Endothelial cell of umbilical vein (primary cell): ENCODE data around the gene C3orf62. TPM values are rescaled to one million over a fixed set of nuclear protein-coding genes. Genes with fewer than 3 reads are reported as not detected.
"Not testable (repeated sequence)": the region's sequence is repeated elsewhere in the genome, so short reads cannot be mapped to it uniquely, and the experiment has no call there.

Experiments
- BruUV-seq: library from RNA; stranded (reverse); fragments of 400-500 nt; replicated peaks from 2 replicates; lab custom pipeline; 2021; lab: Mats Ljungman, UMichigan
- CTCF ChIA-PET: fragments of 300-600, 350-600 bp; sonication (Branson Sonifier 250); formaldehyde crosslinking; loops from one replicate; lab custom pipeline; 2021; ENCODE audit warnings: antibody characterized with exemption, inconsistent platforms; lab: Charles Lee
- POLR2A ChIA-PET: fragments of 300-600, 350-600 bp; sonication (Branson Sonifier 250); formaldehyde crosslinking; loops from one replicate; lab custom pipeline; 2021; ENCODE audit warnings: antibody characterized with exemption, inconsistent platforms; lab: Charles Lee
- DNase-seq: peaks from one replicate; pipeline ENCODE4 v3.0.0-alpha.2; 2011; ENCODE audit warnings: low read depth, low spot score
- FAIRE-seq: peaks from 2 replicates; lab custom pipeline; 2011; peaks lifted over from hg19 to GRCh38; lab: Jason Lieb, UNC
- H2AFZ ChIP-seq: 2 replicates; pipeline ENCODE4 v1.6.0; 2012; ENCODE audit warnings: low read depth, low read length, control low read depth, inconsistent platforms
- H3K27ac ChIP-seq: 2 replicates; pipeline ENCODE4 v1.5.1; 2011; ENCODE audit warnings: low read depth, mild to moderate bottlenecking, control low read depth, low read length, moderate library complexity; ENCODE audit not compliant: insufficient read depth
- H3K27me3 ChIP-seq, 2 experiments: 2 replicates each; pipeline versions ENCODE4 v1.6.0 to v1.6.1; 2011; ENCODE audit warnings: low read length in 2 of 2, mixed read lengths in 1 of 2; ENCODE audit not compliant: control insufficient read depth in 2 of 2, insufficient read depth in 2 of 2
- H3K36me3 ChIP-seq, 2 experiments: 2 replicates in 1 of 2; 3 replicates in 1 of 2; pipeline ENCODE4 v1.5.1; 2011; ENCODE audit warnings: low read length in 2 of 2, mild to moderate bottlenecking in 1 of 2, moderate library complexity in 1 of 2; ENCODE audit not compliant: control insufficient read depth in 2 of 2, insufficient read depth in 2 of 2; ENCODE audit errors: extremely low read depth in 1 of 2
- H3K4me1 ChIP-seq: 3 replicates; pipeline ENCODE4 v1.5.1; 2011; ENCODE audit warnings: mild to moderate bottlenecking, low read length; ENCODE audit not compliant: control insufficient read depth, insufficient read depth; ENCODE audit errors: extremely low read depth
- H3K4me2 ChIP-seq: 2 replicates; pipeline ENCODE4 v1.6.1; 2011; ENCODE audit warnings: low read length, control low read depth, mixed read lengths; ENCODE audit not compliant: insufficient read depth
- H3K4me3 ChIP-seq, 3 experiments: fragments of 200-600 bp in 1 of 3; sonication (generic), shearing (Covaris generic) in 1 of 3; replicated peaks in 1 of 3; 2 replicates each; pipeline ENCODE4 v1.5.1; 2011 to 2016; ENCODE audit warnings: control low read depth in 3 of 3, low read length in 3 of 3, mild to moderate bottlenecking in 2 of 3, inconsistent platforms in 1 of 3, low read depth in 1 of 3, moderate library complexity in 1 of 3; ENCODE audit not compliant: insufficient read depth in 1 of 3
- H3K79me2 ChIP-seq: 2 replicates; pipeline ENCODE4 v1.6.0; 2012; ENCODE audit warnings: low read length, inconsistent platforms; ENCODE audit not compliant: control insufficient read depth, insufficient read depth
- H3K9ac ChIP-seq: replicated peaks from 2 replicates; pipeline ENCODE3; 2011; ENCODE audit warnings: low read length, control low read depth; ENCODE audit not compliant: insufficient read depth; ENCODE audit errors: extremely low read depth
- H3K9me1 ChIP-seq: replicated peaks from 3 replicates; pipeline ENCODE4 v1.6.0; 2011; ENCODE audit warnings: mild to moderate bottlenecking, low read length; ENCODE audit not compliant: control insufficient read depth, insufficient read depth; ENCODE audit errors: extremely low read depth
- H3K9me3 ChIP-seq: replicated peaks from 2 replicates; pipeline ENCODE4 v1.5.1; 2012; ENCODE audit warnings: low read length, inconsistent platforms; ENCODE audit not compliant: control insufficient read depth, insufficient read depth
- H4K20me1 ChIP-seq: replicated peaks from 2 replicates; pipeline ENCODE3; 2011; ENCODE audit warnings: mild to moderate bottlenecking, low read length; ENCODE audit not compliant: control insufficient read depth, insufficient read depth; ENCODE audit errors: extremely low read depth
- FOS ChIP-seq: IDR thresholded peaks from 2 replicates; pipeline ENCODE4 v1.6.1; 2011; ENCODE audit warnings: mild to moderate bottlenecking, low read length, moderate library complexity, borderline replicate concordance; ENCODE audit not compliant: insufficient read depth
- JUN ChIP-seq: IDR thresholded peaks from 2 replicates; pipeline ENCODE4 v1.6.1; 2011; ENCODE audit warnings: borderline replicate concordance, low read depth; ENCODE audit not compliant: insufficient read length, insufficient read depth
- MAX ChIP-seq: IDR thresholded peaks from 2 replicates; pipeline ENCODE4 v1.6.1; 2011; ENCODE audit not compliant: insufficient read depth, insufficient read length
- POLR2A ChIP-seq: IDR thresholded peaks from 2 replicates; pipeline ENCODE4 v1.6.1; 2012; ENCODE audit warnings: low read depth, mild to moderate bottlenecking, control low read depth, low read length
- POLR2AphosphoS5 ChIP-seq: IDR thresholded peaks from 2 replicates; pipeline ENCODE4 v1.6.1; 2012; ENCODE audit warnings: low read depth, mild to moderate bottlenecking, control low read depth, low read length, moderate library complexity; ENCODE audit not compliant: insufficient read depth
- dilution Hi-C: fragments of 300-500 bp; cut with MboI; formaldehyde crosslinking; loops from one replicate; pipeline ENCODE4 v1.15.0; 2019; ENCODE audit warnings: low sequenced_read_pairs; ENCODE audit not compliant: extremely low pct_ligation_motif_present
- intact Hi-C: fragments of 100-400 bp; cut with micrococcal nuclease; formaldehyde crosslinking; loops from one replicate; pipeline ENCODE4 v1.10.0; 2022
- polyA plus RNA-seq, 4 experiments: library from polyadenylated mRNA; depleted of rRNA in 3 of 4; stranded (reverse) in 3 of 4; unstranded in 1 of 4; fragments of >200 nt; gene quantifications; 2 replicates each; pipeline versions ENCODE4 v1.2.1 to v1.2.3, GENCODE V29; 2011 to 2012; ENCODE audit warnings: missing spikeins in 1 of 4
- total RNA-seq: library from RNA; stranded (reverse); gene quantifications from 2 replicates; pipeline ENCODE4 v1.2.3, GENCODE V29; 2021
- TF ChIP-seq, protein P1 (sequence below), 2 donors: IDR thresholded peaks; 1 replicate in 1 of 2; 2 replicates in 1 of 2; pipeline ENCODE4 v1.5.1; 2011; ENCODE audit warnings: low read length in 2 of 2, mild to moderate bottlenecking in 2 of 2, moderate library complexity in 2 of 2, control low read depth in 1 of 2, inconsistent platforms in 1 of 2, low read depth in 1 of 2; ENCODE audit not compliant: insufficient read depth in 1 of 2; ENCODE audit errors: extremely low read depth in 1 of 2

The C3orf62 gene
- total and polyA plus RNA-seq, 2 donors (not counting 3 experiments of a cell fraction or from before 2014, with no cell fraction given) = 2.8 to 5.6 TPM

GRCh38 chr3:49222002-49222401 is 55.0 kb downstream of the C3orf62 start:
- Histone ChIP-seq H3K9me1 (no peaks in the 10 kb centered on the region), H3K4me2 (no peak overlapping the region), H3K27me3 (no peaks in the 10 kb centered on the region), H3K4me3 (no peak overlapping the region), H3K27ac (no peak overlapping the region), H3K9ac (no peak overlapping the region), H3K36me3 (no peaks in the 10 kb centered on the region), H3K79me2 (no peaks in the 10 kb centered on the region), H3K4me1 (peaks cover 5% of the 10 kb centered on the region), H2AFZ (no peak overlapping the region), H4K20me1 (no peaks in the 10 kb centered on the region), H3K9me3 (no peaks in the 10 kb centered on the region)
- TF ChIP-seq, protein P1, sequence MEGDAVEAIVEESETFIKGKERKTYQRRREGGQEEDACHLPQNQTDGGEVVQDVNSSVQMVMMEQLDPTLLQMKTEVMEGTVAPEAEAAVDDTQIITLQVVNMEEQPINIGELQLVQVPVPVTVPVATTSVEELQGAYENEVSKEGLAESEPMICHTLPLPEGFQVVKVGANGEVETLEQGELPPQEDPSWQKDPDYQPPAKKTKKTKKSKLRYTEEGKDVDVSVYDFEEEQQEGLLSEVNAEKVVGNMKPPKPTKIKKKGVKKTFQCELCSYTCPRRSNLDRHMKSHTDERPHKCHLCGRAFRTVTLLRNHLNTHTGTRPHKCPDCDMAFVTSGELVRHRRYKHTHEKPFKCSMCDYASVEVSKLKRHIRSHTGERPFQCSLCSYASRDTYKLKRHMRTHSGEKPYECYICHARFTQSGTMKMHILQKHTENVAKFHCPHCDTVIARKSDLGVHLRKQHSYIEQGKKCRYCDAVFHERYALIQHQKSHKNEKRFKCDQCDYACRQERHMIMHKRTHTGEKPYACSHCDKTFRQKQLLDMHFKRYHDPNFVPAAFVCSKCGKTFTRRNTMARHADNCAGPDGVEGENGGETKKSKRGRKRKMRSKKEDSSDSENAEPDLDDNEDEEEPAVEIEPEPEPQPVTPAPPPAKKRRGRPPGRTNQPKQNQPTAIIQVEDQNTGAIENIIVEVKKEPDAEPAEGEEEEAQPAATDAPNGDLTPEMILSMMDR (IDR thresholded peaks at IDR 0.05; ENCODE audit: extremely low read depth in 1 of 2, insufficient read depth in 1 of 2, low read depth in 1 of 2, low read length in 2 of 2) = no peak
- no peak for TF ChIP-seq MAX
- TF ChIP-seq JUN = no peak
- no peak for TF ChIP-seq POLR2A
- TF ChIP-seq FOS = no peak
- TF ChIP-seq POLR2AphosphoS5 = no peak
- intact Hi-C loops = no loop called here
- ChIA-PET CTCF (no interaction called here), POLR2A (no interaction called here)
- no peak for FAIRE-seq
- dilution Hi-C loops = no loop called here
- DNase-seq = no peak
- no TSS peak for BruUV-seq

GRCh38 chr3:49220985-49221563 is 56.0 kb downstream of the C3orf62 start:
- DNase-seq, H2AFZ ChIP-seq, H3K9ac ChIP-seq, H3K27me3 ChIP-seq, FAIRE-seq, H3K9me1 ChIP-seq, BruUV-seq, dilution Hi-C loops, H3K4me1 ChIP-seq, intact Hi-C loops, H3K9me3 ChIP-seq, H3K27ac ChIP-seq, H3K36me3 ChIP-seq, H3K4me2 ChIP-seq, H3K79me2 ChIP-seq, H4K20me1 ChIP-seq, H3K4me3 ChIP-seq: not testable (repeated sequence)
- ChIA-PET POLR2A (interaction anchor here (0.5 kb wide), 1 partner anchor 81 kb away, joined by 6 read pairs; no protein-coding TSS in a partner anchor), CTCF (interaction anchor here (1.5 kb wide), 1 partner anchor 50 kb away, joined by 5 read pairs; the partner anchor contains the start of gene KLHDC8B)
